ENCODE data around the gene DHTKD1.
"Not testable (repeated sequence)": the region's sequence is repeated elsewhere in the genome, so short reads cannot be mapped to it uniquely, and the experiment has no call there.

The DHTKD1 gene

DNA sequence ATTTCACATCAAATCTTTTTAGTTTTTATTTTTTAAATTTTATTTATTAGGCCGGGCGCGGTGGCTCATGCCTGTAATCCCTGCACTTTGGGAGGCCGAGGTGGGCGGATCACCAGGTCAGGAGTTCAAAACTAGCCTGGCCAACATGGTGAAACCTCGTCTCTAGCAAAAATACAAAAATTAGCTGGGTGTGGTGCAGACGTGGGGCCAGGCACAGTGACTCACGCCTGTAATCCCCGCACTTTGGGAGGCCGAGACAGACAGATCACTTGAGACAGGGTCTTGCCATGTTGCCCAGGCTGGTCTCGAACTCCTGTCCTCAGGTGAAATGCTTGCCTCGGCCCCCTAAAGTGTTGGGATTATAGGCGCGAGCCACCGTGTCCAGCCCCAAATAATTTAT lies 2.7 kb downstream of the DHTKD1 start:
- DNase-seq, result not testable (repeated sequence)

DNA sequence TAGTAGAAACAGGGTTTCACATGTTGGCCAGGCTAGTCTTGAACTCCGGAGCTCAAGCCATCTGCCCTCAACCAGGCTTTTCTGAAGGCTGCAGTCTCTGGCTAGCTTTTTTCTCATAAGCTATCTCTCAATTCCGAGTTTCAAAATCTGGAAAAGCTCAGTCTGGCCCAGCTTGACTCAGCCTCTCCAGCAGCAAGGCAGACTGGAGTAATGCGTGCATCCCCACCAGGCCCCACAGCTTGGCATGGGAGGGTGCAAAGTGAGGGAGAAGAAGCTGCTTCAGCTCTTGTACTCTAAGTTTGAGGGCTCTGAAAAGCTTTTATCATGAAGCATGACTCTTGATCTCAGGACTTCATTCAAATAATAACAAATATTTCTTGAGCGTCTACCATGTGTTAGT lies 4.8 kb downstream of the DHTKD1 start:
- no peak for DNase-seq

DNA sequence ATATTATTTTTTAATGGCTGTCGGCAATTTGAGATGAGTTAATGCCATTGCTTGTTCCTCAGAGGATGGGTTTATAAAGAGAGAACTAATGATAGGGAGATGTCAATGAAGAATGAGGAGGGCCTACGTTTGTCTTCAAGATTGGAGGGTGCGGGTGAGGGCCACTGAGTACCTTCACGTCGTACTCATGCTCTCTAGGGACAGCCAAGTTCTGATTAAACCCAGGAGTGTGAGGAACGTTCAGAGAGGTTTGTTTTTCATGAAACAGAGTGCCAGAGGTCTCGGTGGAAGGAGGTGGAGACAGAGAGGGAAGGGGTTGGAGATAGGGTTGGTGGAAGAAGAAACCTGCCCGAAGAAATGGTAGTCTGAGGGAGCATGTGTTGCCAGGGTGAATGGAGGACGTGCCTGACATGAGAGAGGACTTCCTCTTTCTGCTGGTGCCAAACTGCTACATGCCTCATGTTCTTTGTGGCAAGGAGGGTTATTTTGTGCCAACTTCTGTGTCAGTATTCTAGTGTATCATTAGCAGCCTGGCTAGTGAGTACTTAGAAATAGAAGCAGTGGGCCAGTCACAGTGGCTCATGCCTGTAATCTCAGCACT lies 8.9 kb downstream of the DHTKD1 start:
- no peak for DNase-seq

DNA sequence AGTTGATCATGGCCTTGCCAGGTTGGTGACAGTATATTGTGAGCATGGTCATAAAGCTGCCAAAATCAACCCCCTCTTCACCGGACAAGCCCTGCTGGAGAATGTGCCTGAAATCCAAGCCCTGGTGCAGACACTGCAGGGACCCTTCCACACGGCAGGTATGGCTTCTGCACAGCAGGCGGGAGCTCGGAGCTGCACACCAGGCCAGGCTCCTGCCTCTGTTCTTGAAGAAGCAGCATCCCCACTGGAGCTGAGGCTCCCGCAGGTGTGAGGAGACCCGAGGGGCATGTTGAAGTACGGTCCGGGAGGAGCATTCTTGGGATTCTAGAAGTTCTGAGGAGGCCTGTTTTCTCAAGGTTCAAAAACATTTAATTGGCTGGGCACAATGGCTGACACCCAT lies 12.7 kb downstream of the DHTKD1 start:
- no peak for DNase-seq

DNA sequence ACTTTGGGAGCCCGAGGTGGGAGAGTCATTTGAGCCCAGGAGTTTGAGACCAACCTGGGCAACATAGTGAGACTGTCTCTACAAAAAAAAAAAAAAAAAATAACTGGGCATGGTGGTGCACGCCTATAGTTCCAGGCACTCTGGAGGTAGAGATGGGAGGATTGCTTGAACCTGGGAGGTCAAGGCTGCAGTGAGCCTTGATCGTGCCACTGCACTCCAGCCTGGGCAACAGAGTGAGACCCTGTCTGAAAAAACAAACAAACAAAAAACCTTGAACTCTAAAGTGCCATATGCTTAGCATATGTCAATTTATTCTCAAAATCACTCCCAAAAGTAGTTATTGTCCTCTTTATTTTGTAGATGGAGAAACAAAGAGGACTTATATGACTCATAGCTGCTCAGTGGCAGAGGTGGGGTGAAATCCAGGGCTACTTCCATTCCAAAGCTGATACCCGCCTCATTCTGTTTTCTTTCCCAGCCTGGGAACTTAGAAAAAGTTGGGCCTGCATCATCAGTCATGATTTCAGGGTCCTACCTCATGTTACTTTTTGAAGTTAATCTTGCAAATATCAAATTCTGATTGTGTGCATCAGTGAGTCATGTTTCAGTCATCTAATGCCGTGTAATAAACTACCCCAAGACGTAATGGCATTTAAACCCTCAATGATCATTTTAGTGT lies 13.3 kb downstream of the DHTKD1 start:
- DNase-seq, result no peak

DNA sequence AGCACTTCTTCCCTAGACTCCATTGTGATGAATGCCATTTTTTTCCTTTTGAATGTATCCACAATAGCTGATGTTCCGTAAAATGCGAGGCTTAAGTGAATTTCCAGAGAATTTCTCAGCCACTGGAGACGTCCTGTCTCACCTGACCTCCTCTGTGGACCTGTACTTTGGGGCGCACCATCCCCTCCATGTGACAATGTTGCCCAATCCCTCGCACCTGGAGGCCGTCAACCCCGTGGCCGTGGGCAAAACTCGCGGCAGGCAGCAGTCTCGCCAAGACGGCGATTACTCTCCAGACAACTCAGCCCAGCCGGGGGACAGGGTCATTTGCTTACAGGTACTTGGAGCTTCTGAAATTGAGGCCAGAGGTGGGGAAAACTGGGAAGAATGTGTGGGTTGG lies 20.2 kb downstream of the DHTKD1 start:
- DNase-seq, result no peak

DNA sequence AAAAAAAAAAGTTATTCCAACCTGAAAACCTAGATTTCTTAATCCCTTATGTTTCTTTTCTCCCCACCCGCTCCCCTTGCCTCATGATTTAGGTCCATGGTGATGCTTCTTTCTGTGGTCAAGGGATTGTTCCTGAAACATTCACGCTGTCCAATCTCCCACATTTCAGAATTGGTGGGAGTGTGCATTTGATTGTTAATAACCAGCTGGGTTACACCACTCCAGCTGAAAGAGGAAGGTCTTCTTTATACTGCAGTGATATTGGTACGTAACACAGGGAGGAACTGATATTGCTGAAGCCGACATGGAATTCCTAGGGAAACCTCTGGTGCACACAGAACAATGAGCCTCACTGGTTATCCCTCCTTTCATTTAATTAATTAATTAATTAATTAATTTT lies 22.7 kb downstream of the DHTKD1 start:
- DNase-seq, result no peak

DNA sequence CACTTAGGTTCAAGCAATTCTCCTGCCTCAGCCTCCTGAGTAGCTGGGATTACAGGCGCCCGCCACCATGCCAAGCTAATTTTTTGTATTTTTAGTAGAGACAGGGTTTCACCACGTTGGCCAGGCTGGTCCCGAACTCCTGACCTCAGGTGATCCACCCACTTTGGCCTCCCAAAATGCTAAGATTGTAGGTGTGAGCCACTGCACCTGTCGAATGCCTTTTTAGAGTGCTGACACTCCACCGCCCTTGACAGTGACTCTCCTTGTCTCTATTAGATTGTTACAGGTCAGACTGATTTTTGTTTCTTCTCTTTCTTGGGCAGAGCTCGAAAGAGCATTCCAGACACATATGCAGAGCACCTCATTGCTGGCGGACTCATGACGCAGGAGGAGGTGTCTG lies 28.6 kb downstream of the DHTKD1 start:
- not testable (repeated sequence) for DNase-seq

DNA sequence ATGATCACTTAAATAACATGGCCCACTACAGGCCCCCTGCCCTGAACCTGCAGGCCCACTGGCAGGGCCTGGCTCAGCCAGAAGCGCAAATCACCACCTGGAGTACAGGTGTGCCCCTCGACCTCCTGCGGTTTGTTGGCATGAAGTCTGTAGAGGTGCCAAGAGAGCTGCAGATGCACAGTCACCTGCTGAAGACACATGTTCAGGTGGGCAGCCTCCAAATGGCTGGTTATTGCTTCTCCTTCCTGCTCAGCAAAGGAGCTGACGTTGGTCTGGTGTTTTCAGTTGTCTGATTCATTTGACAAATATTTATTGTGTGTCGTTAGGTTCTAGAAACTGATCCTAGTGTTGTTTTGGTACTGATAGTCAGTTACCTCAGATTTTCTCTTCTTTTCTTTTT lies 29.0 kb downstream of the DHTKD1 start:
- DNase-seq, result peak; percentile 97

DNA sequence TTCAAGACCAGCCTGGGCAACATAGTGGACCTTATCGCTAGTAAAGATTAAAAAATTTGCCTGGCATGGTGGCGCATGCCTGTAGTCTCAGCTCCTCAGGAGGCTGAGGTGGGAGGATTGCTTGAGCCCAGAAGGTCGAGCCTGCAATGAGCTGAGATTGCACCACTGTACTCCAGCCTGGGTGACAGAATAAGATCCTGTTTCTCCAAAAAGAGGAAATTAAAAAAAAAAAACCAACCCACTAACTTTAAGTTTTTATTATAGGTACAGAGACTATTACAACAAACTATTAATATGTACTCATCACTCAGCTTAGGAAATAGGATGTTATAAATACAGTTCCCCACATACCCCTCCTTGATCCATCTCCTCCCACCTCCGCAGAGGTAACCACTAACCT lies 30.2 kb downstream of the DHTKD1 start:
- DNase-seq, result no peak

DNA sequence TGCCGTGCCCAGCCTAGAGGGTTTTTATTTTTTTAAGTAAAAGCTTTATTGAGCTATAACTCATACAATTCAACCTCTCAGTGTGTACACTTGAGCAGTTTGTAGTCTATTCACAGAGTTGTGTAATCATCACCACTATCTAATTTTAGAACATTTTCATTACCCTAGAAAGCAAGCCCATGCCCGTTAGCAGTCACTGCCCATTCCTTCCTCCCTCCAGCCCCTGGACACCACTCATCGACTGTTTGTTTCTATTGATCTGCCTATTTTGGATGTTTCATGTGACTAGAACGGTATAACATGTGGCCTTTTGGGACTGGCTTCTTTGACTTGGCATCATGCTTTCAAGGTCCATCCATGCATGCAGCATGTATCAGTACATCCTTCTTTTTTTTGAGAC lies 35.0 kb downstream of the DHTKD1 start:
- no peak for DNase-seq

DNA sequence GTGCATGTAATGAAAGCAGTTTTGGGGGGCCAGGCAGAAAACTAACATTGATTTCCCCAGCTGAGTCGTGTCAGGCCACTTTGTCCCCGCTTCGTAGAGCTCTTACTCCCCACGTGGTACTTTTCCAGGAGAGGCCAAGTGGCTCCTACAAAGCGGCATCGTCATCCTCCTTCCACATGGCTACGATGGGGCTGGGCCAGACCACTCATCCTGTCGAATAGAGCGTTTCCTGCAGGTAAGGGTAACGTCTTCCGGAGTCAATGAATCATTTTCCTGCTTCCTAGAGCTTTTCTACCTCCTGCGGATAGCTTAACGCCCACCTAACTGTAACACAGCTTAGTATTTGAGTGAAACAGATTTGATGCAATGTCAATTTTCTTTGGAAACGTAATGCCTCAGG lies 39.0 kb downstream of the DHTKD1 start:
- no peak for DNase-seq

DNA sequence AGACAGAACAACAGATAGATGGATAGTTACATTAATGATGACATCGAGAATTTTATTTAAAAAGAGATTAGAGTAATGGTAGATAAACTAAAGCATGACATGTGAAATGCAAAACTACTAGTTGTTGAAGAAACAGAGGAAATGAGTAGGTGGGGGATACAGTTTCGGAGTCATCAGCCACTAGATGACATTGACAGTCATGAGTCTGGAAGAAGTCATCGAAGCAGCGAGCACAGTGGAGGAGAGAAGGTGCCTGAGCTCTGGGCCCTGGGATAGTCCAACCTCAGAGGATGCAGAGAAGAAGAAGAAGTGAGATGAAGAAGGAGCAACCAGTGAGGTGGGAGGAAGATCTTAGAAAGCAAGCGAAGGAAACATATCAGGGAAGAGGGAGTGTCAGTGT lies 40.5 kb downstream of the DHTKD1 start:
- DNase-seq, result no peak

DNA sequence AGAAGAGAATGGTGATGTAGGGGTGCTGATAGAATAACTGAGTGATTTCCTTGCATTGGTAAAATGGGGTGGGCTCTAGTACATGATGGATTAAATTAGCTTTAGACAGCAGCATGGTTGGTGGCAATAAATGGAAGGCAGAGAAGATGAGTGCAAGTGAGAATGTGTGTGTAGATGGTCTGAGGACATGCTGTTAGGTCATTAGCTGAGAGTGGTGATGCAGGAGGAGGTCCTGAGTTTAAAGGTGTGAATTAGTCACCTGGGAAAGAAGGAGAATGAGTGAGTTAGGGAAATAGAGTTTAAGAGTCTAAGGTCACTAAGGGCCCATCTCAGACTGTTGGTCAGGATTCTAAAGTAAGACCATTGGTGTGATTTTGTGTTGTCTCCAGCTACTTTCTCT lies 42.8 kb downstream of the DHTKD1 start:
- DNase-seq, result no peak

DNA sequence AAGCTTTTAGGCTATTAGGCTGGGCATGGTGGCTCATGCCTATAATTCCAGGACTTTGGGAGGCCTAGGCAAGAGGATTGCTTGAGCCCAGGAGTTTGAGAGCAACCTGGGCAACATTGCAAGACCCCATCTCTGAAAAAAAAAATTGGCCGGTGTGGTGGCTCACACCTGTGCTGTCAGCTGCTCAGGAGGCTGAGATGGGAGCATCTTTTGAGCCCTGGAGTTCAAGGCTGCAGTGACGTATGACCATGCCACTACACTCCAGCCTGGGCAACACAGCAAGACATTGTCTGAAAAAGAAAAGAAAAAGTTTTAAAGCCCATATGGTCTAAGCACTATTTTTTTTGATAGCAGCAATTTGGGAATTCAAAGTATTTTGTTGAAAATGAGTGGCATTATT lies 44.9 kb downstream of the DHTKD1 start:
- no peak for DNase-seq

DNA sequence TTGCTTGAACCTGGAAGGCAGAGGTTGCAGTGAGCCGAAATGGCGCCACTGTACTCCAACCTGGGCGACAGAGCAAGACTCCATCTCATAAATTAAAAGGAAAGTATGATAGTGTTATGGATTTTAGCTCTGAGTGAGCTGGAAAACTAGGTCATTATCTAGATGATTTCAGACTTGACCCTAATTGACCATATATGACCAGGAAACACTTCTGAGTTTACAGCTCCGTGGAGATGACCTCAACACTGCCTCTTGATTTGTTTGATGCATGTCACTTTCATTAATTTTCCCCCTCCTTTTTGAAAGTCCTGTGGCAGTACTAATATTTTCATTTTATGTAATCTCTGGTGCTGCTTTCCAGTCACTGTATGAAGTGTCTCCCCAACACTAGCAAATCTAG lies 52.9 kb downstream of the DHTKD1 start:
- DNase-seq, result peak; percentile 48

DNA sequence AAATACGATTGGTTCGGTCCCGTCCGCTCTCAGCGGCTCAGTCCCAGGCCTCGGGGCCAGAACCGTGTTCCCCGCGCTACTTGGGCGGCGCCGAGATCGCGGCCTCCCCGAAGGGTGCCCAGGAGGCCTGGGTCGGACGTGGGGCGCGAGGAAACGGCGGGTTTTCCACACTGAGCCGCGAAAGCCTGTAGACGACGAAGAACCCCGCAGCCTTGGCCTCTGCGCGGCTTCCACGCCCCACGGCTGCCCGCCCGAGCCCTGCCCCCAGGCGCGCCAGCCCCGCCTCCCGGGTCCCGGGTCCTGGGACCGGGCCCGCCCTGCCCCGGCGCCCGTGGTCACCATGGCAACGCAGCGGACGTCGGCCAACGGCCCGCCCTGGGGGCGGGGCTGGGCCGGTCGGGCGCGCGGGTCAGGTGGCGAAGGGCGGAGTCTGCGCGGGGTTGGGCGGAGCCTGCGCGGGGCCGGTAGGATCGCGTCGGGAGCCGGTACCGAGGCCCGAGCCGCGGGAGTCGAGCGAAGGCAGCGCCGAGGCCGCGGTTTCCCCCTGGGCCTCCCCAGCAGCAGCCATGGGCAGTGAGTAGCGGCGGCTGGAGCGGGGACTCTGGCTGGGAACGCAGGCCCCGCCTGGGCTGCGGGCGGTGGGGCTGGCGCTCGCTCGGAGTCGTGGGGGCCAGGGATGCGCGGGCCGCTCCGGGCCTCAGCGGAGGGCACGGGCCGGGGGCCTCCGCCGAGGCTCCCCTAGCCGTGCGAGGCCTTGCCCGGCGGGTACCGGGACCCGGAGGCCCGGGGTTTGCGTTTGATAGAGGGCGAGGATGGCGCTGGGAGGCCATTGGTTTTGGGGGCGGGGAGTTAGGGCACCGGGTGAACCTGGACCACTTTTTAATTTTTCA lies 60.7 kb downstream of the DHTKD1 start, which contains the start of gene SEC61A2:
SEC61A2 (plus strand) TSS at position 456 of the 890 bp plus-strand sequence; CDS start at position 567, 111 bp downstream.
- DNase-seq, result peak; percentile 99

DNA sequence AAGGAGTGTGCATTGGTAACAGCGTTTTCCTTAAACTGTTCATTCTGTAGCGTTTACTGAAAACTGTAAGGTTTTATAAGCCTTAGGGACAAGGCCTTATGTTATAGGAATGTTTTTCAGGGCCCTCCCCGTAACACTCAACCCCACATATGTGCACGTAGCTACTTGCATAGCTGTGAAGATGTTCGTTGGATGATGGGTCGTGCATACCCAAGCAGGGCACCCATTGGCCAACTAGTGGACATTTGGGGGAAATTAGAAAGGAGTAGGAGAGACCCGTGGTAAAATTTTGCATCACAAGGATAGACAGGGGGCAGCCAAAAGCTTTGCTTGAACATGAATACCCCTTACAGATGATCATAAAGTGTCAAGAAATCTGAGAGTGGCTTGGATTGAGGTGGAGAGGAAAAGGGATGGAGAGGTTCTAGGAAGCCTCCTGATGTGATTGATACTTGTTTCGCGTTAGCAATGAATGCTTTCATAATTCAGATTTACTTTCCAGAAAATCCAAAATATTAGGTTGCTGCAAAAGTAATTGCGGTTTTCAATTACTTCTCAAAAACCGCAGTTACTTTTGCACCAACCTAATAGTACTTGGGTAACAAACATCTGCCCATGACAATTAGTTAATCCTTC lies 61.6 kb downstream of the DHTKD1 start:
- DNase-seq, result peak; percentile 75

DNA sequence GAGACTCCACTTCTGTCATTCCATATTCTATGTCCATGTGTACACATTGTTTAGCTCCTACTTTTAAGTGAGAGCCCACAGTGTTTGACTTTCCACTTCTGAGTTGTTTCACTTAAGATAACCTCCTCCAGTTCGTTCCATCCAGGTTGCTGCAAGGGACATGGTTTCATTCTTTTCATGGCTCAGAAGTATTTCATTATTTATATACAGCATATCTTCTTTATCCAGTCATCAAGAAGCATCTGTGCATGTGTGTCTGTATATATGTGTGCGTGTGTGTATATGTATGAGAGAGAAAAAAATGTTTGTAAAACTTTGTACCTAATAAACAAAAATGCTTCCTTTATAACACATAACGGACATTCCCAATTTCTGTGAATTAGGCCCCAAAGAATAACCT lies 66.9 kb downstream of the DHTKD1 start:
- DNase-seq, result no peak

DNA sequence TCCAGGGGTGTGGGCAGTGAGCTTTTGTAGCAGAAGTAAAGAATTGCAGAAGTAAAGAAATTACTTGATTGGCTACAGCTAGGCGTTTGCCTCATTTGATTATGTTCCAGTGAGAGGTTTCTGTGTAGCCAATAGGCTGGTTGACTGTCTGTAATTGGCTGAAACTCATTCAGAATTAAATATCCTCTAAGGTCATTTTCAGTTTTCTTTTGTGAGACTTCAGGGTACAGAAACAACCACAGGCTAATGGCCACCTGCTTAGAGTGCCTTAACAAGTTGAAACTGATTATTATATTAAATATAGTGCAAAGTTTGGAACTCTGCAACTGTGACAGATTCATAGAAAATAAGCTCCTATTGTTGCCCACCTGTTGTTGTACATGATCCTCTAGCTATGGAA lies 71.3 kb downstream of the DHTKD1 start:
- no peak for DNase-seq

DNA sequence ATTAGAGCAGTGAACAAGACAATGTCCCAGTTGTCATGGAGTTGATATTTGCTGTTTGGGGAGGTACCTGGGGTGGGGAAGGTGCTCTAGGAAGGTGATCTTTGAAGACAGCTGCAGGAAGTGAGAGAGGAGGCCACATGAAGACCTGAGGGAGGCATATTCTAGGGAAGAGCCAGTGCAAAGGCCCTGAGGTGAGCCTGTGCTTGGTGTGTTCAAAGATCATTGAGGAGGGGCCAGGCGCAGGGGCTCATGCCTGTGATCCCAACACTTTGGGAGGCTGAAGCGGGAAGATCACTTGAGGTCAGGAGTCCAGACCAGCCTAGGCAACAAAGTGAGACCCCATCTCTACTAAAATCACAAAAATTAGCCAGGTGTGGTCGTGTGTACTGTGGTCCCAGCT lies 75.8 kb downstream of the DHTKD1 start:
- no peak for DNase-seq

DNA sequence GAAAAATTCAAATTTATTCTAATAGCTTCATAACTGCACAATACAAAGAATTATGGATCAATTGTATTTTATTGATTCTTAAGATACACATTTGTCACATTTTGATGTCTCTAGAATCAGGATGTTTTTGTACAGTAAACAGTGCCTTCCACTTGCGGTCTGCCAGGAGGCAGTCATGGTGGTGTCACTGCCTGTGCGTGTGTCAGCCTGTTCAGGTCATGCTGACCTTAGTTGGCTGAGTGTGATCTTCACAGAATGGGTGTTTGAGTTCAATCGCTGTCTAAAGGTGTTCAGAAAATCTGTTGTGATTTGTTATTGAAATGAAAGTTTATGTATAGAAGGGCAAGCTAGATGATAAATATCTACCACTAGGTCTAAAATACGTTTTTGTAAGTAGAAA lies 81.4 kb downstream of the DHTKD1 start:
- DNase-seq, result no peak

DNA sequence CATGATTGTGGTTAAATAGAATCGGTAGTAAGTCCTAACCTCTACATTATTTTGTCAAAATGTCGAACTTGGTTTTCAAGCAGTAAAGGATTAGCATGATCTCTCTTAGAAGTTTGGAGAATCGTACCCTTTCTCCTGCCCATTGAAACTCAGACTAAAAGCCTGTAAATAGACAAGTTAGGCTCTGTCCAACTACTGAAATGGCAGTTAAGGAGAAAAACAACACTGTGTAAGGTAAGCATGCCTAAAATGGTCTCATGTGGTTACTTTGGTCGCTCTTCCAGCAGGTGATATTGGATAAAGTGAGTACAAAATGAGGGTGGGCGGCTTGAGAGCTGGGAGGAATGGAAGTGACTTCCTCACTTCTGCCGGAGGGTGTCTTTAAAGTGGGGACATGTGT lies 85.8 kb downstream of the DHTKD1 start:
- DNase-seq, result no peak

Measured in DMS53 (cell line).